ENCODE results near the gene METTL4. TPM values are rescaled to one million over a fixed set of nuclear protein-coding genes. Genes with fewer than 3 reads are reported as not detected.

Gene METTL4
- total RNA-seq, 1 donor from 2014 or later, result 11.1 TPM

GRCh38 chr18:2559249-2559648, 12.1 kb downstream of the METTL4 start:
- ATAC-seq, result no peak
- Histone ChIP-seq H3K36me3 (peaks cover 19% of the 10 kb centered on the region), H3K27ac (no peak overlapping the region), H3K27me3 (no peaks in the 10 kb centered on the region), H3K4me1 (no peaks in the 10 kb centered on the region), H3K9me3 (no peaks in the 10 kb centered on the region), H3K4me3 (no peak overlapping the region)
- DNase-seq, result no peak
- intact Hi-C loops (cut with DNase I), result no loop called here
- TF ChIP-seq, protein P1, sequence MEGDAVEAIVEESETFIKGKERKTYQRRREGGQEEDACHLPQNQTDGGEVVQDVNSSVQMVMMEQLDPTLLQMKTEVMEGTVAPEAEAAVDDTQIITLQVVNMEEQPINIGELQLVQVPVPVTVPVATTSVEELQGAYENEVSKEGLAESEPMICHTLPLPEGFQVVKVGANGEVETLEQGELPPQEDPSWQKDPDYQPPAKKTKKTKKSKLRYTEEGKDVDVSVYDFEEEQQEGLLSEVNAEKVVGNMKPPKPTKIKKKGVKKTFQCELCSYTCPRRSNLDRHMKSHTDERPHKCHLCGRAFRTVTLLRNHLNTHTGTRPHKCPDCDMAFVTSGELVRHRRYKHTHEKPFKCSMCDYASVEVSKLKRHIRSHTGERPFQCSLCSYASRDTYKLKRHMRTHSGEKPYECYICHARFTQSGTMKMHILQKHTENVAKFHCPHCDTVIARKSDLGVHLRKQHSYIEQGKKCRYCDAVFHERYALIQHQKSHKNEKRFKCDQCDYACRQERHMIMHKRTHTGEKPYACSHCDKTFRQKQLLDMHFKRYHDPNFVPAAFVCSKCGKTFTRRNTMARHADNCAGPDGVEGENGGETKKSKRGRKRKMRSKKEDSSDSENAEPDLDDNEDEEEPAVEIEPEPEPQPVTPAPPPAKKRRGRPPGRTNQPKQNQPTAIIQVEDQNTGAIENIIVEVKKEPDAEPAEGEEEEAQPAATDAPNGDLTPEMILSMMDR (IDR thresholded peaks at IDR 0.05), result no peak

GRCh38 chr18:2557536-2557935, 13.8 kb downstream of the METTL4 start:
- no peak for DNase-seq
- H3K36me3 ChIP-seq, result peaks cover 13% of the 10 kb centered on the region
- H3K27ac ChIP-seq, result no peak overlapping the region
- no peaks in the 10 kb centered on the region for H3K9me3 ChIP-seq
- intact Hi-C loops (cut with DNase I), result no loop called here
- no peaks in the 10 kb centered on the region for H3K4me1 ChIP-seq
- TF ChIP-seq, protein P1 (IDR thresholded peaks at IDR 0.05), result no peak
- no peak overlapping the region for H3K4me3 ChIP-seq
- no peaks in the 10 kb centered on the region for H3K27me3 ChIP-seq
- no peak for ATAC-seq

- intact Hi-C loops (cut with DNase I), result no loop called here
- Histone ChIP-seq H3K27ac (no peak overlapping the region), H3K4me3 (no peak overlapping the region), H3K4me1 (no peaks in the 10 kb centered on the region), H3K9me3 (no peaks in the 10 kb centered on the region), H3K27me3 (no peaks in the 10 kb centered on the region), H3K36me3 (peaks cover 8% of the 10 kb centered on the region)
- no peak for DNase-seq
- TF ChIP-seq, protein P1 (IDR thresholded peaks at IDR 0.05), result no peak
- no peak for ATAC-seq
Measured at GRCh38 chr18:2555895-2556294, 15.4 kb downstream of the METTL4 start.

DNA sequence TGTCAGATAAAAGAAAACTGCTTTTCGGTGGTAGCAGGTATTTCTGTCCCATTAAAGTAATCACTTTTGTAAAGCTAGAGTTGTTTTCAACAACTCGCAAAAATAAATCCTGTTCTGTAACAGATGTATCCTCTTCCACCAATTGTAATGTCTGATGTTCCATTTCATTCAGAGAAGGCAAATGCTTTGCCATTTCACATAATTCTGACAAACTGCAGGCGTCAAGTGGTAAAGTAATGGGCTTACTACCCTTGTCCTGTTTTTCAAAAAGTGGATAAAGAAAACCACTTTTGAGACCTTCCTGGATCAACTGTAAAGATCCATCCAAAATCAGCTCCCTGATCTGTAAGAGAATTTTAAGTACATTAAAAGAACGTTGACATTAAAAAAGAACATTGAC, 16.6 kb downstream of the METTL4 start:
- Histone ChIP-seq H3K27ac (no peak overlapping the region), H3K9me3 (no peaks in the 10 kb centered on the region), H3K27me3 (no peaks in the 10 kb centered on the region), H3K36me3 (peaks cover 8% of the 10 kb centered on the region), H3K4me1 (no peaks in the 10 kb centered on the region), H3K4me3 (no peak overlapping the region)
- DNase-seq (no peak), ATAC-seq (no peak)
- TF ChIP-seq, protein P1 (IDR thresholded peaks at IDR 0.05), result no peak
- intact Hi-C loops (cut with DNase I), result no loop called here

DNA sequence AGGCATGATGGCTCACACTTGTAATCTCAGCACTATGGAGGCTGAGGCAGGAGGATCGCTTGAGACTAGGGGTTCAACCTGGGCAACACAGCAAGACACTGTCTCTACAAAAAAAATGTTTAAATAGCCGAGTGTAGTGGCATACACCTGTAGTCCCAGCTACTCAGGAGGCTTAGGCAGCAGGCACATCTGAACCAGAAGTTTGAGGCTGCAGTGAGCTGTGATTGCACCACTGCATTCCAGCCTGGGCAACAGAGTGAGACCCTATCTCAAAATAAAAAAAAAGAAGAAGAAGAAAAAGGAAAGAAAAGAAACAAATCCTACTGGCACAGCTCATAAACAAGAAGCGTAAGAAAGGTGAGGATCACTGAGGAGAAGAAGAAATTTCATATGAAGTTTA, 19.9 kb downstream of the METTL4 start:
- TF ChIP-seq, protein P1 (IDR thresholded peaks at IDR 0.05), result no peak
- H3K4me1 ChIP-seq, result no peaks in the 10 kb centered on the region
- H3K9me3 ChIP-seq, result no peaks in the 10 kb centered on the region
- peaks cover 12% of the 10 kb centered on the region for H3K36me3 ChIP-seq
- no peaks in the 10 kb centered on the region for H3K27me3 ChIP-seq
- DNase-seq (no peak), ATAC-seq (no peak)
- intact Hi-C loops (cut with DNase I), result no loop called here
- H3K27ac ChIP-seq, result no peak overlapping the region
- no peak overlapping the region for H3K4me3 ChIP-seq

DNA sequence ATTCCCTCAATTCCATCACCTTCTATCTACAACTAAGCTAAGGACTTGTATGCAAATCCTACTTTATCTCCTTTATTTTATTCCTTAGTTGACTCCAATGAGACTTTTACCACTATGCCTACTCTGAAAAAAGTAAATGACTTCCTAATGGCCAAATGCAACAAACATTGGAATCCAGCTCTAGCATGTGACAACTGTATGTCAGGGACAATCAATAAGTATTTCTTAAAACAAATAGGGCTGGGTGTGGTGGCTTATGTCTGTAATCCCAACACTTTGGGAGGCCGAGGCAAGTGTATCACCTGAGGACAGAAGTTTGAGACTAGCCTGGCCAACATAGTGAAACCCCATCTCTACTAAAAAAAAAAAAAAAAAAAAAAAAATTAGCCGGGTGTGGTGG, 21.8 kb downstream of the METTL4 start:
- DNase-seq (no peak), ATAC-seq (no peak)
- Histone ChIP-seq H3K9me3 (no peaks in the 10 kb centered on the region), H3K36me3 (peaks cover 12% of the 10 kb centered on the region), H3K27me3 (no peaks in the 10 kb centered on the region), H3K4me1 (no peaks in the 10 kb centered on the region), H3K27ac (no peak overlapping the region), H3K4me3 (no peak overlapping the region)
- TF ChIP-seq, protein P1 (IDR thresholded peaks at IDR 0.05), result no peak
- intact Hi-C loops (cut with DNase I), result no loop called here
